WI38 (cell line): ENCODE results near the gene RAB22A.

Source experiments
- H3K4me3 ChIP-seq: 2 replicates; pipeline ENCODE4 v1.5.1; 2011; ENCODE audit warnings: low read depth, mild to moderate bottlenecking, control low read depth, low read length
- CTCF ChIP-seq: IDR thresholded peaks from 2 replicates; pipeline ENCODE4 v1.5.1; 2012; ENCODE audit warnings: low read depth, mild to moderate bottlenecking, control low read depth, low read length

The RAB22A gene

GRCh38 chr20:58384821-58385220, 75.3 kb downstream of the RAB22A start:
- no peak for TF ChIP-seq CTCF
- no peak overlapping the region for H3K4me3 ChIP-seq

GRCh38 chr20:58388028-58388601, 78.6 kb downstream of the RAB22A start:
- no peak for TF ChIP-seq CTCF
- H3K4me3 ChIP-seq = no peak overlapping the region; the same call in 1 of the 2 replicates

GRCh38 chr20:58388882-58389323, 79.4 kb downstream of the RAB22A start, which contains the start of gene VAPB:
VAPB (plus strand) TSS chr20:58389229; CDS start chr20:58389460, 231 bp downstream.
- no peak for TF ChIP-seq CTCF
- peak within 1 kb of the TSS; percentile 86 for H3K4me3 ChIP-seq

- H3K4me3 ChIP-seq = peak overlapping the region; percentile 86
- TF ChIP-seq CTCF = no peak
Measured at GRCh38 chr20:58389324-58389967, 79.9 kb downstream of the RAB22A start.

GRCh38 chr20:58389968-58390658, 80.6 kb downstream of the RAB22A start:
- TF ChIP-seq CTCF = no peak

GRCh38 chr20:58390659-58391035, 81.1 kb downstream of the RAB22A start:
- TF ChIP-seq CTCF = no peak
- no peak overlapping the region; the same call in 1 of the 2 replicates for H3K4me3 ChIP-seq

More at GRCh38 chr20:58389968-58390658, 80.6 kb downstream of the RAB22A start:
- peak overlapping the region; percentile 86 for H3K4me3 ChIP-seq

- TF ChIP-seq CTCF = no peak
- H3K4me3 ChIP-seq = no peak overlapping the region
Measured at GRCh38 chr20:58392286-58392685, 82.8 kb downstream of the RAB22A start.
